ENCODE data around the gene MKKS.

- TF ChIP-seq, protein P1, sequence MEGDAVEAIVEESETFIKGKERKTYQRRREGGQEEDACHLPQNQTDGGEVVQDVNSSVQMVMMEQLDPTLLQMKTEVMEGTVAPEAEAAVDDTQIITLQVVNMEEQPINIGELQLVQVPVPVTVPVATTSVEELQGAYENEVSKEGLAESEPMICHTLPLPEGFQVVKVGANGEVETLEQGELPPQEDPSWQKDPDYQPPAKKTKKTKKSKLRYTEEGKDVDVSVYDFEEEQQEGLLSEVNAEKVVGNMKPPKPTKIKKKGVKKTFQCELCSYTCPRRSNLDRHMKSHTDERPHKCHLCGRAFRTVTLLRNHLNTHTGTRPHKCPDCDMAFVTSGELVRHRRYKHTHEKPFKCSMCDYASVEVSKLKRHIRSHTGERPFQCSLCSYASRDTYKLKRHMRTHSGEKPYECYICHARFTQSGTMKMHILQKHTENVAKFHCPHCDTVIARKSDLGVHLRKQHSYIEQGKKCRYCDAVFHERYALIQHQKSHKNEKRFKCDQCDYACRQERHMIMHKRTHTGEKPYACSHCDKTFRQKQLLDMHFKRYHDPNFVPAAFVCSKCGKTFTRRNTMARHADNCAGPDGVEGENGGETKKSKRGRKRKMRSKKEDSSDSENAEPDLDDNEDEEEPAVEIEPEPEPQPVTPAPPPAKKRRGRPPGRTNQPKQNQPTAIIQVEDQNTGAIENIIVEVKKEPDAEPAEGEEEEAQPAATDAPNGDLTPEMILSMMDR (IDR thresholded peaks at IDR 0.05) = no peak
- TF ChIP-seq EP300 (IDR thresholded peaks at IDR 0.05) = no peak
Observed at GRCh38 chr20:10419550-10420133, 14.4 kb downstream of the MKKS start.
